Neuronal stem cell (in vitro differentiated cells): ENCODE data around the gene ANO1.
"Not testable (repeated sequence)": the region's sequence is repeated elsewhere in the genome, so short reads cannot be mapped to it uniquely, and the experiment has no call there.

Source experiments
- DNase-seq: peaks from one replicate; pipeline ENCODE4 v3.0.0-alpha.2; 2013; ENCODE audit warnings: low spot score
- H2AFZ ChIP-seq: one replicate; pipeline ENCODE4 v1.6.1; 2013; ENCODE audit warnings: mild to moderate bottlenecking, low read length, inconsistent platforms
- H2AK5ac ChIP-seq: 2 replicates; pipeline ENCODE4 v1.6.1; 2013; ENCODE audit warnings: low read depth, mild to moderate bottlenecking, inconsistent platforms, low read length, moderate library complexity, mixed read lengths
- H2BK120ac ChIP-seq: 2 replicates; pipeline ENCODE4 v1.6.1; 2013; ENCODE audit warnings: low read depth, mild to moderate bottlenecking, inconsistent platforms, low read length, moderate library complexity, mixed read lengths
- H2BK12ac ChIP-seq: one replicate; pipeline ENCODE4 v1.6.1; 2013; ENCODE audit warnings: low read length, inconsistent platforms
- H2BK15ac ChIP-seq: 2 replicates; pipeline ENCODE4 v1.6.1; 2013; ENCODE audit warnings: mild to moderate bottlenecking, low read length, inconsistent platforms, mixed read lengths
- H2BK5ac ChIP-seq: one replicate; pipeline ENCODE4 v1.6.1; 2013; ENCODE audit warnings: inconsistent platforms, mild to moderate bottlenecking, low read length, moderate library complexity
- H3K14ac ChIP-seq: one replicate; pipeline ENCODE4 v1.6.1; 2013; ENCODE audit warnings: low read length, inconsistent platforms
- H3K18ac ChIP-seq: 2 replicates; pipeline ENCODE4 v1.6.1; 2013; ENCODE audit warnings: low read length, inconsistent platforms
- H3K23ac ChIP-seq: 2 replicates; pipeline ENCODE4 v1.6.1; 2013; ENCODE audit warnings: low read depth, mild to moderate bottlenecking, mixed read lengths, low read length, inconsistent platforms; ENCODE audit not compliant: poor library complexity
- H3K27ac ChIP-seq: replicated peaks from 3 replicates; pipeline ENCODE4 v1.5.1; 2013; ENCODE audit warnings: low read length, inconsistent platforms
- H3K27me3 ChIP-seq, 3 experiments: 2 replicates each; pipeline ENCODE4 v1.6.1; 2013; ENCODE audit warnings: low read length in 3 of 3, mild to moderate bottlenecking in 2 of 3, inconsistent platforms in 1 of 3, low read depth in 1 of 3, mixed read lengths in 1 of 3, moderate library complexity in 1 of 3; ENCODE audit not compliant: control insufficient read depth in 3 of 3, insufficient read depth in 3 of 3
- H3K36me3 ChIP-seq, 2 donors: replicated peaks in 1 of 2; 2 replicates each; pipeline ENCODE4 v1.6.1; 2013; ENCODE audit warnings: low read length in 2 of 2; ENCODE audit not compliant: control insufficient read depth in 2 of 2, insufficient read depth in 2 of 2
- H3K4ac ChIP-seq: 2 replicates; pipeline ENCODE4 v1.6.1; 2013; ENCODE audit warnings: inconsistent platforms, mild to moderate bottlenecking, low read length, moderate library complexity
- H3K4me1 ChIP-seq, 2 donors: 1 replicate in 1 of 2; 2 replicates in 1 of 2; pipeline ENCODE4 v1.6.1; 2013; ENCODE audit warnings: low read length in 2 of 2, low read depth in 1 of 2; ENCODE audit not compliant: control insufficient read depth in 2 of 2, insufficient read depth in 1 of 2
- H3K4me2 ChIP-seq: one replicate; pipeline ENCODE4 v1.6.1; 2013; ENCODE audit warnings: mild to moderate bottlenecking, low read length, inconsistent platforms; ENCODE audit not compliant: insufficient read depth, poor library complexity, severe bottlenecking
- H3K4me3 ChIP-seq, 2 donors: 2 replicates each; pipeline ENCODE4 v1.5.1; 2013; ENCODE audit warnings: low read length in 2 of 2, mild to moderate bottlenecking in 2 of 2, inconsistent platforms in 1 of 2, moderate library complexity in 1 of 2
- H3K79me1 ChIP-seq: one replicate; pipeline ENCODE4 v1.6.1; 2013; ENCODE audit warnings: low read depth, mild to moderate bottlenecking, inconsistent platforms, low read length, moderate library complexity
- H3K9ac ChIP-seq: one replicate; pipeline ENCODE4 v1.6.1; 2013; ENCODE audit warnings: mild to moderate bottlenecking, low read depth, low read length, inconsistent platforms; ENCODE audit not compliant: poor library complexity
- H3K9me3 ChIP-seq, 2 donors: replicated peaks in 1 of 2; 2 replicates each; pipeline versions ENCODE3 to v1.6.1; 2013; ENCODE audit warnings: low read length in 2 of 2, mild to moderate bottlenecking in 2 of 2, inconsistent platforms in 1 of 2, low read depth in 1 of 2, mixed read lengths in 1 of 2, moderate library complexity in 1 of 2; ENCODE audit not compliant: control insufficient read depth in 2 of 2, insufficient read depth in 1 of 2
- H4K8ac ChIP-seq: one replicate; pipeline ENCODE4 v1.6.1; 2013; ENCODE audit warnings: low read depth, mild to moderate bottlenecking, inconsistent platforms, low read length, moderate library complexity
- H4K91ac ChIP-seq: one replicate; pipeline ENCODE4 v1.6.1; 2013; ENCODE audit warnings: low read length, low read depth, mild to moderate bottlenecking, inconsistent platforms; ENCODE audit not compliant: poor library complexity
- WGBS, 2 donors: extraction: QIAGEN DNeasy Blood & Tissue Kit; methylation state at CpG; one replicate each; pipeline ENCODE4 v1.1.7; 2013; ENCODE audit warnings: missing lambda C conversion rate in 2 of 2, mixed read lengths in 1 of 2; ENCODE audit not compliant: insufficient read length in 2 of 2, insufficient replicate concordance in 1 of 2; ENCODE audit errors: extremely low coverage in 2 of 2; 5-methylcytosine and 5-hydroxymethylcytosine counted together

ANO1 gene

GRCh38 chr11:70210530-70210929 lies 132.4 kb downstream of the ANO1 start:
- WGBS, 2 donors = no CpG with 5 or more reads among the region's 5 CpGs
- H3K4me1 ChIP-seq = peaks cover 0 to 3% of the 10 kb centered on the region in 2 donors
- no peaks in the 10 kb centered on the region for H3K9me3 ChIP-seq
- no peak for DNase-seq
- H4K8ac ChIP-seq = no peak overlapping the region
- no peak overlapping the region for H3K4me2 ChIP-seq
- no peak overlapping the region for H2BK120ac ChIP-seq
- no peak overlapping the region for H3K27ac ChIP-seq
- H2AFZ ChIP-seq = no peak overlapping the region
- H3K14ac ChIP-seq = no peak overlapping the region
- no peak overlapping the region for H2AK5ac ChIP-seq
- no peak overlapping the region for H3K18ac ChIP-seq
- no peak overlapping the region for H2BK15ac ChIP-seq
- no peak overlapping the region for H3K4ac ChIP-seq
- H2BK5ac ChIP-seq = no peak overlapping the region
- H3K36me3 ChIP-seq = peaks cover 20 to 40% of the 10 kb centered on the region in 2 donors
- H4K91ac ChIP-seq = no peak overlapping the region
- peaks cover 10% of the 10 kb centered on the region for H3K79me1 ChIP-seq
- H3K27me3 ChIP-seq = no peaks in the 10 kb centered on the region
- H3K23ac ChIP-seq = no peak overlapping the region
- no peak overlapping the region for H3K9ac ChIP-seq
- H3K4me3 ChIP-seq = no peak overlapping the region
- no peak overlapping the region for H2BK12ac ChIP-seq

- peaks cover 3% of the 10 kb centered on the region for H3K79me1 ChIP-seq
- no peak overlapping the region for H2BK12ac ChIP-seq
Observed at GRCh38 chr11:70212227-70212811, 134.2 kb downstream of the ANO1 start.

GRCh38 chr11:70217388-70217787 lies 139.3 kb downstream of the ANO1 start:
- WGBS, 2 donors = no CpG with 5 or more reads among the region's 5 CpGs
- not testable (repeated sequence) for H3K27me3 ChIP-seq, H3K4me3 ChIP-seq, H3K9me3 ChIP-seq, H3K23ac ChIP-seq, H2BK120ac ChIP-seq, H2BK12ac ChIP-seq, H3K36me3 ChIP-seq, DNase-seq, H4K8ac ChIP-seq, H3K79me1 ChIP-seq, H3K4me1 ChIP-seq, H3K18ac ChIP-seq, H2AFZ ChIP-seq, H3K4ac ChIP-seq, H3K14ac ChIP-seq, H2AK5ac ChIP-seq, H4K91ac ChIP-seq, H3K9ac ChIP-seq, H2BK5ac ChIP-seq, H2BK15ac ChIP-seq, H3K27ac ChIP-seq, H3K4me2 ChIP-seq

More at GRCh38 chr11:70212227-70212811, 134.2 kb downstream of the ANO1 start:
- H3K4me3 ChIP-seq = no peak overlapping the region
- H3K23ac ChIP-seq = peak overlapping the region; percentile 85
- no peak overlapping the region for H3K4ac ChIP-seq
- peaks cover 0 to 3% of the 10 kb centered on the region in 2 donors for H3K4me1 ChIP-seq
- peaks cover 10 to 22% of the 10 kb centered on the region in 2 donors for H3K36me3 ChIP-seq
- H4K91ac ChIP-seq = no peak overlapping the region
- H4K8ac ChIP-seq = no peak overlapping the region
- H2BK5ac ChIP-seq = no peak overlapping the region
- no CpG with 5 or more reads among the region's 13 CpGs for WGBS, 2 donors
- no peaks in the 10 kb centered on the region for H3K27me3 ChIP-seq
- H3K14ac ChIP-seq = peak overlapping the region; percentile 6
- no peak overlapping the region for H3K9ac ChIP-seq
- no peak overlapping the region for H2AFZ ChIP-seq
- H3K18ac ChIP-seq = peak overlapping the region; percentile 38
- no peak overlapping the region for H3K4me2 ChIP-seq
- no peak overlapping the region for H2BK120ac ChIP-seq
- H2AK5ac ChIP-seq = peak overlapping the region; percentile 43
- no peak overlapping the region for H3K27ac ChIP-seq
- H3K9me3 ChIP-seq = no peaks in the 10 kb centered on the region
- peak overlapping the region; percentile 49 for H2BK15ac ChIP-seq
- DNase-seq = no peak

- H3K27me3 ChIP-seq, H3K9ac ChIP-seq, H2BK12ac ChIP-seq, H2BK120ac ChIP-seq, H2BK5ac ChIP-seq, H3K4me3 ChIP-seq, H3K79me1 ChIP-seq, H3K14ac ChIP-seq, DNase-seq, H3K4me1 ChIP-seq, H3K36me3 ChIP-seq, H3K27ac ChIP-seq, H3K18ac ChIP-seq, H4K91ac ChIP-seq, H2AK5ac ChIP-seq, H3K4ac ChIP-seq, H3K23ac ChIP-seq, H2BK15ac ChIP-seq, H2AFZ ChIP-seq, H4K8ac ChIP-seq, H3K9me3 ChIP-seq, H3K4me2 ChIP-seq: not testable (repeated sequence)
- WGBS, 2 donors = no CpG with 5 or more reads among the region's 8 CpGs
Observed at GRCh38 chr11:70218076-70218475, 140.0 kb downstream of the ANO1 start.
